Esophagus squamous epithelium (tissue), 5 donors: ENCODE measurements around the gene FASTKD1. TPM values are rescaled to one million over a fixed set of nuclear protein-coding genes. Genes with fewer than 3 reads are reported as not detected.
A peak's percentile ranks its signal among the peaks of the same experiment; 100 is the strongest.
"Not testable (repeated sequence)": the region's sequence is repeated elsewhere in the genome, so short reads cannot be mapped to it uniquely, and the experiment has no call there.

ENCODE experiments used
- DNase-seq: peaks from one replicate; lab custom pipeline; 2025; lab: John Stamatoyannopoulos, UW
- H3K27ac ChIP-seq, 4 donors: fragments of 200-600 bp; sonication (generic); one replicate each; pipeline ENCODE4 v1.5.1; 2016 to 2019; ENCODE audit warnings: mild to moderate bottlenecking in 1 of 4
- H3K27me3 ChIP-seq, 4 donors: fragments of 200-600 bp; sonication (generic); 1 replicate in 3 of 4; 2 replicates in 1 of 4; pipeline versions ENCODE4 v1.5.1 to v1.6.0; 2017 to 2021; ENCODE audit warnings: antibody characterized with exemption in 1 of 4
- H3K36me3 ChIP-seq, 3 donors: fragments of 200-600 bp; sonication (generic); one replicate each; pipeline ENCODE4 v1.5.1; 2016 to 2019
- H3K4me1 ChIP-seq, 3 donors: fragments of 200-600 bp; sonication (generic); one replicate each; pipeline ENCODE4 v1.5.1; 2017 to 2019
- H3K4me3 ChIP-seq, 4 donors: fragments of 200-600 bp; sonication (generic); 1 replicate in 3 of 4; 2 replicates in 1 of 4; pipeline ENCODE4 v1.5.1; 2016 to 2019; ENCODE audit warnings: mild to moderate bottlenecking in 2 of 4, moderate library complexity in 1 of 4
- H3K9me3 ChIP-seq, 3 donors: fragments of 200-600 bp; sonication (generic); one replicate each; pipeline ENCODE4 v1.5.1; 2016 to 2019
- POLR2A ChIP-seq, 4 donors: fragments of 450-650 bp; IDR thresholded peaks; one replicate each; pipeline ENCODE4 v1.6.1; 2017; ENCODE audit warnings: antibody characterized with exemption in 4 of 4, mild to moderate bottlenecking in 4 of 4, moderate library complexity in 3 of 4
- WGBS, 2 donors: methylation state at CpG; one replicate each; pipeline ENCODE4 v1.1.5; 2018; 5-methylcytosine and 5-hydroxymethylcytosine counted together
- intact Hi-C: fragments of 100-400 bp; cut with DNase I; formaldehyde crosslinking; loops from one replicate; pipeline ENCODE4 v1.15.0; 2022
- total RNA-seq, 4 donors: library from RNA; depleted of rRNA; stranded (reverse); fragments of >200 nt; gene quantifications; one replicate each; pipeline ENCODE4 v1.1.0, GENCODE V29; 2016
- TF ChIP-seq, protein P1 (sequence below), 6 experiments: fragments of 450-650 bp in 4 of 6; fragments of 200-600 bp in 2 of 6; sonication (generic) in 2 of 6; IDR thresholded peaks; one replicate each; pipeline ENCODE4 v1.5.1; 2016 to 2019; ENCODE audit warnings: antibody characterized with exemption in 6 of 6, mild to moderate bottlenecking in 4 of 6, moderate library complexity in 4 of 6
- donor health status: DM: yes; HTN: yes; CAD: no.

Gene FASTKD1
- 10 to 100 TPM; 15.8 to 36.7 (median 25.9) TPM for total RNA-seq

- H3K4me1 ChIP-seq: peaks cover 5 to 41% (median 9%) of the 10 kb centered on the region in 3 donors
- 1% methylated on average over 27 to 30 of the region's 33 CpGs for WGBS, 2 donors
- H3K36me3 ChIP-seq: no peaks in the 10 kb centered on the region
- peak within 1 kb of the TSS; percentile 67 to 91 (median 76) for H3K4me3 ChIP-seq
- H3K27ac ChIP-seq: peak within 1 kb of the TSS; percentile 72 to 87 (median 84)
- no peaks in the 10 kb centered on the region for H3K9me3 ChIP-seq
- intact Hi-C loops: no loop called here
- peak; percentile 50 for DNase-seq
- H3K27me3 ChIP-seq: no peaks in the 10 kb centered on the region
- TF ChIP-seq, protein P1, sequence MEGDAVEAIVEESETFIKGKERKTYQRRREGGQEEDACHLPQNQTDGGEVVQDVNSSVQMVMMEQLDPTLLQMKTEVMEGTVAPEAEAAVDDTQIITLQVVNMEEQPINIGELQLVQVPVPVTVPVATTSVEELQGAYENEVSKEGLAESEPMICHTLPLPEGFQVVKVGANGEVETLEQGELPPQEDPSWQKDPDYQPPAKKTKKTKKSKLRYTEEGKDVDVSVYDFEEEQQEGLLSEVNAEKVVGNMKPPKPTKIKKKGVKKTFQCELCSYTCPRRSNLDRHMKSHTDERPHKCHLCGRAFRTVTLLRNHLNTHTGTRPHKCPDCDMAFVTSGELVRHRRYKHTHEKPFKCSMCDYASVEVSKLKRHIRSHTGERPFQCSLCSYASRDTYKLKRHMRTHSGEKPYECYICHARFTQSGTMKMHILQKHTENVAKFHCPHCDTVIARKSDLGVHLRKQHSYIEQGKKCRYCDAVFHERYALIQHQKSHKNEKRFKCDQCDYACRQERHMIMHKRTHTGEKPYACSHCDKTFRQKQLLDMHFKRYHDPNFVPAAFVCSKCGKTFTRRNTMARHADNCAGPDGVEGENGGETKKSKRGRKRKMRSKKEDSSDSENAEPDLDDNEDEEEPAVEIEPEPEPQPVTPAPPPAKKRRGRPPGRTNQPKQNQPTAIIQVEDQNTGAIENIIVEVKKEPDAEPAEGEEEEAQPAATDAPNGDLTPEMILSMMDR (IDR thresholded peaks at IDR 0.05): no peak
- no peak for TF ChIP-seq POLR2A (IDR thresholded peaks at IDR 0.05)
Observed at GRCh38 chr2:169573160-169573973, at the start of gene FASTKD1. TSS of gene FASTKD1 (minus strand) at chr2:169573865. CDS start at chr2:169572029, 1,836 bp downstream.

DNA sequence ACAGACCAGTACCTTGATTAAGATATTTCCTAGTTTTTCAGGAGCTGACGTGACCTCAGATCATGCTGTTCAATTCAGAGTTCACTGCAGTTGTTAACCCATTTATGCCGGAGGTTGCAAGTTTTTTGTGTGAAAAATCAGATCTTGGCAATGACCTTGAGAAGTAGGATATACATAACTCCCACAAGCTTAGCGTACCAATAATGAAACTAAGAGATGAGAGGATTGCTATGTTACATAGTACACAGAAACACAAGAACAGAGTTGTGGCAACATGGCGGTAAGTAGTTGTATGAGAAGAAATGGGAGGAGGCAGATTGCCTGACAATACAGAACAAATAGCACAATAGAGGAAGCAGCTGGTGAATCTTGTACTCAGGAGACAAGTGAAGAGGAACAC is 49.6 kb upstream of the FASTKD1 start:
- TF ChIP-seq, protein P1 (IDR thresholded peaks at IDR 0.05): no peak
- TF ChIP-seq POLR2A (IDR thresholded peaks at IDR 0.05): no peak
- 80 to 89% methylated on average over 4 of the region's 4 CpGs for WGBS, 2 donors
- no peaks in the 10 kb centered on the region for H3K9me3 ChIP-seq
- H3K27ac ChIP-seq: no peak overlapping the region
- no peak overlapping the region for H3K4me3 ChIP-seq
- peaks cover 0 to 98% (median 5%) of the 10 kb centered on the region in 3 donors for H3K36me3 ChIP-seq
- no peaks in the 10 kb centered on the region for H3K27me3 ChIP-seq
- intact Hi-C loops: no loop called here
- H3K4me1 ChIP-seq: no peaks in the 10 kb centered on the region
- no peak for DNase-seq

DNA sequence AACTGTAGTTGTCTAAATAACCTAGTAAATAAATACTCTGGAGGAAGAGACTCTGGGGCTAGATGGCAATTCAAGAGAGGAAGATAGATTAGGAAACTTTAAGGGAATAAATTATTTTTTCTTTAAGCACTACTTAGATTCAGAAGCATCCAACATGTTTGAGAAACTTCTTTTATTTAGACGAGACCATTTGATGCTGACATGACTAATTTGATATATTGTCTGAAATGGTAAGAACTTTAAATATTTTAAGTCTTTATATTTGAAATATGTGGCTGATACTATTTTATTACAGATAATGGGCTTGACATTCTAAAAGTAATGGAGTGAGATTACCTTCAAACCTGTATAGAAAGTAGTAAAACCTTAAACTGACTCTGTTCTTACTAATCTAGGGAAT is 46.8 kb upstream of the FASTKD1 start:
- H3K9me3 ChIP-seq: no peaks in the 10 kb centered on the region
- H3K27ac ChIP-seq: no peak overlapping the region
- no peak for TF ChIP-seq POLR2A (IDR thresholded peaks at IDR 0.05)
- TF ChIP-seq, protein P1 (IDR thresholded peaks at IDR 0.05): no peak
- H3K36me3 ChIP-seq: peaks cover 5 to 98% (median 6%) of the 10 kb centered on the region in 3 donors
- intact Hi-C loops: no loop called here
- H3K4me3 ChIP-seq: no peak overlapping the region
- 73% methylated on average over 1 of the region's 1 CpG for WGBS, 2 donors
- no peaks in the 10 kb centered on the region for H3K4me1 ChIP-seq
- H3K27me3 ChIP-seq: no peaks in the 10 kb centered on the region
- DNase-seq: no peak

- no peak for DNase-seq
- H3K27me3 ChIP-seq: no peaks in the 10 kb centered on the region
- intact Hi-C loops: no loop called here
- H3K9me3 ChIP-seq: no peaks in the 10 kb centered on the region
- peaks cover 5 to 99% (median 9%) of the 10 kb centered on the region in 3 donors for H3K36me3 ChIP-seq
- H3K27ac ChIP-seq: no peak overlapping the region
- TF ChIP-seq, protein P1 (IDR thresholded peaks at IDR 0.05): no peak
- TF ChIP-seq POLR2A (IDR thresholded peaks at IDR 0.05): no peak
- H3K4me3 ChIP-seq: no peak overlapping the region
- H3K4me1 ChIP-seq: no peaks in the 10 kb centered on the region
- 52 to 57% methylated on average over 3 of the region's 3 CpGs for WGBS, 2 donors
Observed at GRCh38 chr2:169619946-169620345, 46.3 kb upstream of the FASTKD1 start.

- peaks cover 0 to 98% (median 9%) of the 10 kb centered on the region in 3 donors for H3K36me3 ChIP-seq
- H3K9me3 ChIP-seq, H3K27me3 ChIP-seq, H3K4me3 ChIP-seq, H3K27ac ChIP-seq, DNase-seq, intact Hi-C loops, H3K4me1 ChIP-seq: not testable (repeated sequence)
- 90 to 100% methylated on average over 1 of the region's 1 CpG for WGBS, 2 donors
Observed at GRCh38 chr2:169615982-169616381, 42.3 kb upstream of the FASTKD1 start.
